ENCODE results near the gene HARBI1. TPM values are rescaled to one million over a fixed set of nuclear protein-coding genes. Genes with fewer than 3 reads are reported as not detected.

HARBI1 gene
- total RNA-seq, 1 experiment from 2014 or later, result 6.3 TPM

DNA sequence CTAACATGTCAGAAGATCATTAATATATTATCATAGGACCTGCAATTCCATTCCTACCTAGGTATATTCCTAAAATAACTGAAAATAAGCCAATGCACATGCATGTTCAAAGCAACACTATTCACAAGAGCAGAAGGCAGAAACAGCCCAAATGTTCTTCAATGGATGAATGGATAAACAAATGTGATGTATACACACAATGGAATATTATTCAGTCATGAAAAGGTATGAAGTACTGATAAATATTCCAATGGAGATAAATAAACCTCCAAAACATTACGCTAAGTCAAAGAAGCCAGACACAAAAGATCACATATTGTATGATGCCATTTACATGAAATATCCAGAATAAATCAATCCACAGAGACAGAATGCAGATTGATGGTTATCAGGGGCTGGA lies 40.0 kb downstream of the HARBI1 start:
- Histone ChIP-seq H3K9me3 (ENCODE audit: control insufficient read depth, low read depth, low read length) (no peaks in the 10 kb centered on the region), H3K4me2 (ENCODE audit: insufficient read depth, insufficient read length, low read length) (no peak overlapping the region), H3K23me2 (ENCODE audit: insufficient read length, low read depth, low read length, poor library complexity, severe bottlenecking) (no peaks in the 10 kb centered on the region), H4K20me1 (ENCODE audit: control insufficient read depth, insufficient read depth, insufficient read length) (no peaks in the 10 kb centered on the region), H3K4me1 (ENCODE audit: insufficient read depth, low read length) (0 out of 2 replicates have a peak, but pooled peaks cover 2% of the 10 kb centered on the region), H2BK5ac (ENCODE audit: insufficient read length, low read length) (no peak overlapping the region), H3K27me3 (ENCODE audit: insufficient read depth, low read length) (no peaks in the 10 kb centered on the region), H3K4ac (ENCODE audit: low read depth, low read length) (no peak overlapping the region), H4K8ac (replicated peaks; ENCODE audit: insufficient read length, low read depth, low read length) (no peak overlapping the region), H3K27ac (ENCODE audit: insufficient read length, low read depth, low read length) (no peak overlapping the region), H4K91ac (ENCODE audit: insufficient read length, low read depth, low read length) (no peak overlapping the region), H3K14ac (ENCODE audit: insufficient read depth, low read length) (no peak overlapping the region), H3K79me1 (ENCODE audit: insufficient read depth, low read depth, low read length, poor library complexity, severe bottlenecking) (peaks cover 7% of the 10 kb centered on the region), H3K18ac (ENCODE audit: insufficient read length, low read depth, low read length) (no peak overlapping the region), H3T11ph (ENCODE audit: low read length) (no peak overlapping the region), H2BK12ac (ENCODE audit: insufficient read length, low read depth, low read length) (no peak overlapping the region), H2AK5ac (ENCODE audit: insufficient read length, low read length) (no peak overlapping the region), H2BK120ac (ENCODE audit: low read depth, low read length, poor library complexity, severe bottlenecking) (no peak overlapping the region), H4K5ac (ENCODE audit: insufficient read length, low read depth, low read length) (no peak overlapping the region), H2BK15ac (ENCODE audit: low read depth, low read length) (no peak overlapping the region), H3K23ac (ENCODE audit: insufficient read length, low read depth, low read length) (no peak overlapping the region), H2AFZ (ENCODE audit: low read length) (no peak overlapping the region), H3K9ac (ENCODE audit: extremely low read depth, insufficient read length, low read length) (no peak overlapping the region), H2BK20ac (ENCODE audit: low read depth, low read length, poor library complexity, severe bottlenecking) (no peak overlapping the region), H3K56ac (ENCODE audit: insufficient read length, low read depth, low read length) (no peak overlapping the region), H3K79me2 (ENCODE audit: insufficient read depth, low read length) (peaks cover 1% of the 10 kb centered on the region; the same call in 1 of the 2 replicates)
- Mint-ChIP-seq H3K36me3 (ENCODE audit: insufficient read depth in 1 of 3, low read depth in 3 of 3) (peaks cover 7 to 10% (median 8%) of the 10 kb centered on the region in 3 experiments; a peak in 6 of 7 replicates), H3K4me1 (peaks cover 4 to 6% of the 10 kb centered on the region in 2 experiments), H3K27me3 (ENCODE audit: low read depth) (no peaks in the 10 kb centered on the region), H3K9me3 (peaks cover 4 to 6% of the 10 kb centered on the region in 2 experiments; a peak in 2 of 5 replicates), H3K4me3 (no peak overlapping the region), H3K27ac (no peak overlapping the region)
- TF ChIP-seq, protein P1, sequence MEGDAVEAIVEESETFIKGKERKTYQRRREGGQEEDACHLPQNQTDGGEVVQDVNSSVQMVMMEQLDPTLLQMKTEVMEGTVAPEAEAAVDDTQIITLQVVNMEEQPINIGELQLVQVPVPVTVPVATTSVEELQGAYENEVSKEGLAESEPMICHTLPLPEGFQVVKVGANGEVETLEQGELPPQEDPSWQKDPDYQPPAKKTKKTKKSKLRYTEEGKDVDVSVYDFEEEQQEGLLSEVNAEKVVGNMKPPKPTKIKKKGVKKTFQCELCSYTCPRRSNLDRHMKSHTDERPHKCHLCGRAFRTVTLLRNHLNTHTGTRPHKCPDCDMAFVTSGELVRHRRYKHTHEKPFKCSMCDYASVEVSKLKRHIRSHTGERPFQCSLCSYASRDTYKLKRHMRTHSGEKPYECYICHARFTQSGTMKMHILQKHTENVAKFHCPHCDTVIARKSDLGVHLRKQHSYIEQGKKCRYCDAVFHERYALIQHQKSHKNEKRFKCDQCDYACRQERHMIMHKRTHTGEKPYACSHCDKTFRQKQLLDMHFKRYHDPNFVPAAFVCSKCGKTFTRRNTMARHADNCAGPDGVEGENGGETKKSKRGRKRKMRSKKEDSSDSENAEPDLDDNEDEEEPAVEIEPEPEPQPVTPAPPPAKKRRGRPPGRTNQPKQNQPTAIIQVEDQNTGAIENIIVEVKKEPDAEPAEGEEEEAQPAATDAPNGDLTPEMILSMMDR (conservative IDR thresholded peaks at IDR 0.05), result no peak
- no CpG with 5 or more reads among the region's 1 CpG for WGBS (ENCODE audit: extremely low coverage, insufficient read length, low lambda C conversion rate)
- DNase-seq, result no peak
